Measurements from ENCODE around the gene NT5DC2.
A peak's percentile ranks its signal among the peaks of the same experiment; 100 is the strongest.

Gene NT5DC2

DNA sequence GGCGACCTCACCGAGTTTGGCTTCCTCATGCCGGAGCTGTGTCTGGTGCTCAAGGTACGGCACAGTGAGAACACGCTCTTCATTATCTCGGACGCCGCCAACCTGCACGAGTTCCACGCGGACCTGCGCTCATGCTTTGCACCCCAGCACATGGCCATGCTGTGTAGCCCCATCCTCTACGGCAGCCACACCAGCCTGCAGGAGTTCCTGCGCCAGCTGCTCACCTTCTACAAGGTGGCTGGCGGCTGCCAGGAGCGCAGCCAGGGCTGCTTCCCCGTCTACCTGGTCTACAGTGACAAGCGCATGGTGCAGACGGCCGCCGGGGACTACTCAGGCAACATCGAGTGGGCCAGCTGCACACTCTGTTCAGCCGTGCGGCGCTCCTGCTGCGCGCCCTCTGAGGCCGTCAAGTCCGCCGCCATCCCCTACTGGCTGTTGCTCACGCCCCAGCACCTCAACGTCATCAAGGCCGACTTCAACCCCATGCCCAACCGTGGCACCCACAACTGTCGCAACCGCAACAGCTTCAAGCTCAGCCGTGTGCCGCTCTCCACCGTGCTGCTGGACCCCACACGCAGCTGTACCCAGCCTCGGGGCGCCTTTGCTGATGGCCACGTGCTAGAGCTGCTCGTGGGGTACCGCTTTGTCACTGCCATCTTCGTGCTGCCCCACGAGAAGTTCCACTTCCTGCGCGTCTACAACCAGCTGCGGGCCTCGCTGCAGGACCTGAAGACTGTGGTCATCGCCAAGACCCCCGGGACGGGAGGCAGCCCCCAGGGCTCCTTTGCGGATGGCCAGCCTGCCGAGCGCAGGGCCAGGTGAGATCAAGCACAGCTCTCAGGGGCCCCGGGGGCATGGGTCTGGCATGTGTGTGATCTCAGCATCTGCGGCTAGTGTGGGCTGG lies 45.6 kb downstream of the NT5DC2 start:
- no peak for DNase-seq (ENCODE audit: low read depth)

DNA sequence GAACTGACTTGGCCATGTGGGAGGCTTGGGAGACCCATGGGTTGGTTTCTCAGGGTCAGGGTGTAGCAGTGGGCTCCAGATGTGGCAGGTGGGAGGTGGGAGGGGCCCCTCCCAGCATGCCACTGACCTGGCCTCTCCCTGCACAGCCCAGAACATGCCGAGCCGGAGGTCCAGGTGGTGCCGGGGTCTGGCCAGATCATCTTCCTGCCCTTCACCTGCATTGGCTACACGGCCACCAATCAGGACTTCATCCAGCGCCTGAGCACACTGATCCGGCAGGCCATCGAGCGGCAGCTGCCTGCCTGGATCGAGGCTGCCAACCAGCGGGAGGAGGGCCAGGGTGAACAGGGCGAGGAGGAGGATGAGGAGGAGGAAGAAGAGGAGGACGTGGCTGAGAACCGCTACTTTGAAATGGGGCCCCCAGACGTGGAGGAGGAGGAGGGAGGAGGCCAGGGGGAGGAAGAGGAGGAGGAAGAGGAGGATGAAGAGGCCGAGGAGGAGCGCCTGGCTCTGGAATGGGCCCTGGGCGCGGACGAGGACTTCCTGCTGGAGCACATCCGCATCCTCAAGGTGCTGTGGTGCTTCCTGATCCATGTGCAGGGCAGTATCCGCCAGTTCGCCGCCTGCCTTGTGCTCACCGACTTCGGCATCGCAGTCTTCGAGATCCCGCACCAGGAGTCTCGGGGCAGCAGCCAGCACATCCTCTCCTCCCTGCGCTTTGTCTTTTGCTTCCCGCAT lies 46.4 kb downstream of the NT5DC2 start:
- no peak for DNase-seq (ENCODE audit: low read depth)

DNA sequence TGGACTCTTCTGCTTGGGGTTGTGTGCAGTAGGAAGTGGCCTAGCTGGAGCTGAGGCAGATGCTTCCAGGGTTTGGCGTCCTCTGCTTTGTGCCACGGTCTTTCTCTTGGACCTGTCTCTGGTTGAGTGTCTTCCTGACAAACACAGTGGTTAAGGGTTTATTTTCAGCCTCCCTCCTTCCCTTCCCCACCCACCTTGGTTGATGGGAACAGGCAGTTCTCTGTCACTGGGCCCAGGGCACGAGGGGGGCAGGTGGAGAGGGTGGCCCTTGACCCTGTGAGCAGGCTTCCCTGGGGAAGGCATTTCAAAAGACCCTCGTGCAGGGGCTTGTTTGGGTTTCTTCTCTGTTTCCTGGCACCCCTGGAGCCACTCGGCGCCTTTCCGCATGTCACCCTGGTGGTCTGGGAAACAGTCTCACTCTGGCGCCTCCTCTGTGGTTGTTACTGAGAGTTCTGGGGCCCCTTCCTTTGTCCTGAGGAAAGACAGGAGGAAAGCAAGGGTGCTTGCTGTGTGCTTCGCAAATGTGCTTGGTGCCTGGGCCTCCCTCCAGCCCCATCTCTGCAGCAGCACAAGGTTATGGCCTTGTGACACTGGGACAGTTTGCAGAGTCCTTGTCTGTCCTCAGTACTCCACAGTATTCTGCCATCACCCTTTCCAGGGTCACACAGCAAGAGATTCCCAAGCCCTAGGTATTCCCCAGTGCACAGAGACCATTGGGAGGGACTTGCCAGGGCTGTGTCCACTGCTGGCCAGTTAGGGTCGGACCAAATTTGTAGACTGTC lies 48.8 kb downstream of the NT5DC2 start:
- DNase-seq (ENCODE audit: low read depth): no peak

DNA sequence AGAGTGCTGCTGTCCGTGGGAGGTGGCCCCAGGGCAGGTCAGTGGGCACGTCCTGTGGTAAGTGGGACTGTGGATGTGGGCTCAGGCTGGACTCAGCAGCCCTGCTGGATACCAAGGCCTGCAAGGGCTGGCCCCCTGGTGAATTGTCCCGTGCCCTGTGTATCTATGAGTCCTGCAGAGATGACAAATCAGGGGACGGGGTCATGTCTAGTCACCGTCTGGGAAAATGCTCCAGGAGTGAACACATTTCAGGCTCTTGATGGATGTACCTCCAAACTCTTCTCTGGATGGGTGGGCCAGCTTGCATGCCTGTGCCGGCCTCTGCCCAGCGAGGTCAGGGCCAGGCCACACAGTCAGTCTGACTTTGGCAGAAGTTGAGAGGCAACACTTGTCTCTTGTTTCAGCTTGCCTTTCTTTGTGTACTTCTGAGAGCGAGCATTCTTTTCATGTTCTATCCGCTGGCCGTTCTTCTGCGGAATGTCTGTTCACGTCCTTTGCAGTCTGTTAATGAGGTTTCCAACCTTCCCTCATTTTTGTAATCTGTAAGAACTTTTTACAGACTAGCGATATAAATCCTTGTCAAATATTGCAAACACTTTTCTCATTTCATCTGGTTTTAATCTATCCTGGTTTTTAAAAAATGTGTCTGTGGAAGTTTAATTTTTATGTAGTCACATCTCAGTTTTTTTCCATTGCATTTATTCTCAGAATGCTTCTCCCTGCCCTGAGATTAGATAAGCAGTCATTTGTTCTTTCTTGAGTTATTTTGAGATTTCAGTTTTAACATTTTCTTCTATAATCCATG lies 49.9 kb downstream of the NT5DC2 start:
- DNase-seq (ENCODE audit: low read depth): peak; percentile 82

DNA sequence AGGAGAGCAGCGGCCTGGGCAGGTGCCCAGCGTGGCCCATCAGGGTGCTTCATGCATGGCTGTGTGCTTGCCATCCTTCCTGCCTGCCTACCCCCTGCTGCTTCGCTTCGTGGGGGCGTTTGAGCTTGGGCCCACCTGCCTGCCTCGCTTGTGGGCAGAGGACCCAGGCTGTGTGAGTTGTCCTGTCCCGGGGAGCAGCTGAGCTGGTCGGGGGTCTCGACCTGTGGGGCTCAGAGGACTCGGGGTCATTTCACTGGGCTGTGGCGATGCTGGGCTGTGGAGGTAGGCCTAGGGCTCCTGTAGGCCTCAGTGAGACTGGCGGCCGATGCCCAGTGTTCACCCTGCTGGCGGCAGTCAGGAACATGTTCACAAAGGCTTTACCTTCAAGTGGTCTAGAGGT lies 50.6 kb downstream of the NT5DC2 start:
- no peak for DNase-seq (ENCODE audit: low read depth)

DNA sequence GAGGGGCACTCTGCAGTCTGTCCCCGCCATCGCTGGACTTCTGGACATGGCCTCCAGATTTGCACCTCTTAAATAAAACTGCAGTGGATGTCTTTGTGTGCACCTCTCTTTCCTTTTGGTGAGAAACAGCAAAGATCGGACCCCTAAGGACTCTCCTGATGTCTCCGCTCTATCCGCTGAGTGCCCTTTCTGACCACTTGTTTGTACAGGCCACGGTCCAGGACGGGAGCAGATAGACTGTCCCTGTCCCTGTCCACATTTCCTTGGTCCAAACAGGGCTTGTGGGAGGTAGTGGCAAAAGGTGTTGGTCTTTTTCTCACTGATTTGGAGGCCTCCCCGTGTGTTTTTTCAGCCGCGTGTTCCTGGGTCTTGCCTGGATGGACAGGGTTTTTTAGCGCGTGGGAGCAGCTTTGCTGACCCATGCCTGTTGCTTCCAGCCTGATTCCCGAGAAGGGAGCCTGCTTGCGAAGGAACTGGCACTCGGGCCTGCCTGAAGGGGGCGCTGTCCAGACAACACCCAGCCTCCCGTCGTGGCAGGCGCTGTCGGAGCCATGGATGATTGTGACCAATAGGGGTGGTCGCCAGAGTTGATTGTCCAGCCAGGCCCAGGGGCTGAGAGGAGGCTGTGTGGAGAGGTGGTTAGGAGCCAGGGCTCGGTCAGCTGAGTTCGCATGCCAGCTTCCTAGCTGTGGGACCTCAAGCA lies 51.7 kb downstream of the NT5DC2 start:
- DNase-seq (ENCODE audit: low read depth): peak; percentile 43

DNA sequence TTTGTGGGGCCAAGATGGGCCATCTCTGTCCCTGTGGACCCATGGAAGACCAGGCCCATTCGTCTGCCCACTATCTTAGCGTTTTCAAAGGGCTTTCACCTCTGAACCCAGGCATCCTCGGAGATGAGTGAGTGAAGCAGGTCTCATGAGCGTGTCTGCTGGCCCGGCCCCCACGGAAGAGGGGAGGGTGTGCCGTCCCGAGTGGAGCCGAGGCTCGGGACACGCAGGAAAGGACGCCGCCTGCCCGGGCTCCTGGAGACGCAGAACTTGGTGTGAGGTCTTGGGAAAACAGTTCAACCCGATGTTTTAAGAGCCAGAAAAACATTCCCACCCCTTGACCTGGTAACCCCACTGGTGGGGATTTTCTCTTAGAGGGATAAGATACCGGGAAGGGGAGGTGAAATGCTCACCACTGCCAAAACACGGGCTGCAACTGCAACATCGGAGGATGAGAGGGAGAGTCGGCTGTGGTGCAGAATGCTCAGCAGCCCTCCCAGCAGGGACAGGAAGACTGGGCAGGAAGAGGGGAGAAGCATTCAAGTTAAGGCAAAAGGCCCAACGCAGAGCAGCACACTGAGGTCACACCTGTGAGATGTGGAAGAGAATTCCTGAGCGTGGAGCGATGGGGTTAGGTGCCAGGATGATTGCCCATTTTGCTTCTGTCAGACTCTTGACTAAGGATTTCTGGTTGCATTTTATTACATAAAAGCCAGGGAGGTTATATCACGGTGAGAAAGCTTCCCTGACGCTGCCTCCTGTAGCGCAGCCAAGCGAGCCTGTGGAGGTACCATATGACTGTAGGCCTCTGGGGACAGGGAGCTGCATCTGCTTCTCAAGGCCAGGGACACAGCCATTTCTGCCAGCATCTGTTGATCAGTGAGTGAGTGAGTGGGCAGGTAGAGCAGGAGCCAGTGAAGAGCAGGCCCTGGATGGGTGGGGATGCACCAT lies 52.6 kb downstream of the NT5DC2 start:
- no peak for DNase-seq (ENCODE audit: low read depth)

DNA sequence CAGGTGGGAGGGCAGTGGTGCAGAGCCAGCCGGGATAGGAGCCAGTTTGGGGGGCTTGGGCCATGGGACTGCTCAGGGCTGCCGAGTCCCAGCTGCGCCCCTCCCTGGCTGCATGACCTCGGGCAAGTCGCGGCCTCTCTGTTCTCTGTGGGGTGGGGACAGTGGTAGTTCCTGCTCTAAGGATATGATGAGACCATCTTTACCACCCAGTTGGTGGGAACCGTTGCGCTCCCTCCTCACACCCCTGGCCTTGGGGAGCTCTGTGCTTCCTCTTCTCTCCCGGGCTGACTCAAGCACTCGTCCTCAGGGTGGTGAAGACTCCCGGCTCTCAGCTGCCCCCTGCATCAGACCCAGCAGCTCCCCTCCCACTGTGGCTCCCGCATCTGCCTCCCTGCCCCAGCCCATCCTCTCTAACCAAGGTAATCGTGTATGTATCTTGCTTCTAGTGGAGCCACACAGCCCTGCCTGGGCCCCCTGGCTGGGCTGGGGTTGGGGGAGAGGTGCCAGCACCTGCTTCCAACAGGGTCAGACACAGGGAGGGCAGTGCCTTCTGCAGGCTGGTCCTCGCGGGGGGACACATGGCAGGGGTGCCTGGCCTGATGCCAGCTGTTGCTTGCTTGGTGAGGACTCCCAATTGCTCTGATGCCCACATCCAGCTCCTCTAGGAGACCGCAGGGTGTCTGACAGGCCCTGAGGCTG lies 53.6 kb downstream of the NT5DC2 start:
- no peak for DNase-seq (ENCODE audit: low read depth)

DNA sequence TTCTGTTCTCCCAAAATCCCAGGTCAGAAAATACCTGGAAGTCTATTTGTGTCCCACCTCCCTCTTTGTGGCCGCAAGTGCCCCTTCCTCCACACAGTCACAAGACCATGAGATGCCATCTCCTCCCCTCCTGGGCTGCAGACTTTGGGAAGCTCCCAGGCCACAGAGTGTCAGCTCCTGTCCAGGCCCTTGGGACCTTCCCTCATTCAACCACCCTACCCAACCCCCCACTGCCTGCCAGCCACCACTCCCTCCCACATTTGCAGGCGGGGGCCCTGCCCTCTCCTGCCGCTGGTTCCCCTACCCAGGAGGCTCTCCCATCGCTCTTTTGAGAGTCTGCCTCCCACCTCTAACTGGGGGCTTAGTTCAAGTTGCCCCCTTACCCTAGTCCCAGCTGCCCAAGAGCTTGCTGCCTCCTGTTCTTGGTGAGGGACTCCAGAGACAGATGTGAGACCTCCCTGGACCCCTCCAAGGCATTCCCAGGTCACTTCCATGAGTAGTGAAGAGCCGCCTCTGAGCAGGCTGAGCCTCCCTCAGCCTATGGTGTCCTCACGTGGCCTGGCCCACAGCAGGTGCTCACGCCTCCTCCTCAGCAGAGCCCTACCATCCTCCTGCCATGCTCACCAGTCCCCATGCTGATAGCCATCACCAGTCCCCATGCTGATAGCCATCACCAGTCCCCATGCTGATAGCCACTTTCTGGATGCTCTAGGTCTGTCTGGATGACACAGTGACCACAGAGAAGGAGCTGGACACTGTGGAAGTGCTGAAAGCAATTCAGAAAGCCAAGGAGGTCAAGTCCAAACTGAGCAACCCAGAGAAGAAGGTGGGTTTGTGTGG lies 54.4 kb downstream of the NT5DC2 start:
- no peak for DNase-seq (ENCODE audit: low read depth)

DNA sequence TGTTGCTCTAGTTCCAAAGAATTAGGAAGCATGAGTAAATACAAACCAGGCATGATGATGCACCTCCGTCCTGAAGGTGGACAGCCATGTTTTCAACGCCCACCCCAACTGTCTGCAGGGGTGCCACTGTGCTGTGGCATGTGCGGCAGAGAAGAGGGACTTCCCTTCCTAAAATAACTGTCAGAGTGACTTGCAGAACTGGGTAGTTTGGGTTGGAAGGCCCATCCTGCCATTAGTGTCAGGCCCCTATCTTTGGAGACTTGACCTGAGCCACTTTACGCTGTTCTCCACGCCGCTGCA lies 55.9 kb downstream of the NT5DC2 start:
- no peak for DNase-seq (ENCODE audit: low read depth)

DNA sequence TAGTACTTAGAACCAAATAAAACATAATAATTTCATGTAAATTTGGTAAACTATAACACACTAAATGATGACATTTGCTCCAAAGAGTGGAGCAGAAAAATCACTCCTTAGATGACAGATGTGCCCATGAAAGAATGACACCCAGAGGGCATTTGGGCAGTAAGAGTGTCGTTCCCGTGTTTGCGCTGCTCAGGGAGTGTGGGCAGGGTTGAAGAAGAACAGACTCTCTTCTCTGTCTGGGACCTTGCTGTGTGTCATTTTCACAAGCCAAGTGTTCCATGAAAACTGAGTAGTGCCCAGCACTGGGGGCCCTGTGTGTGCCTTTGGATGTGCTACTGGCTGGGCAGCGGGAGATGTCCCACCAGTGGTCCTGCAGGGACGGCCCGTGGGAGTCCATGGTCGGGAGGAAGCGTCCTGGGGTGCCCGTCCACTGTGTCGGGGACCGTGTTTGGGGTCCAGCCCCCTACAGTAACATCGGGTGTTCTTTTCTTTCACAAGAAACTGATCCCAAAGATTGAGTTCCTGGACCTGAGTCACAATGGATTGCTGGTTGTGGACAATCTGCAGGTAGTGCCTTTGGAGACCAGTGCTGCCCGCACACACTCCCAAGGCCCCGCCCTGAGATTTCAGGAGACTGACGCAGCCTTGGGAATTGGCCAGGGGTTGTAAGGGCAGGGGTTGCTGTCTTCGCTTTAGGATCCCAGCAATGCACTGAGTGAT lies 56.4 kb downstream of the NT5DC2 start:
- DNase-seq (ENCODE audit: low read depth): no peak

All from amniotic epithelial cell (primary cell).